Skeletal muscle cell (primary cell): Measurements from ENCODE around the gene MERTK.
A peak's percentile ranks its signal among the peaks of the same experiment; 100 is the strongest.
"Not testable (repeated sequence)": the region's sequence is repeated elsewhere in the genome, so short reads cannot be mapped to it uniquely, and the experiment has no call there.

Source experiments
- DNase-seq: peaks from one replicate; pipeline ENCODE4 v3.0.0-alpha.2; 2010; ENCODE audit warnings: low read depth
- H3K4me3 ChIP-seq: 2 replicates; pipeline ENCODE4 v1.5.1; 2011; ENCODE audit warnings: low read depth, mild to moderate bottlenecking, control low read depth, low read length, moderate library complexity

The MERTK gene

GRCh38 chr2:112054847-112055729 is 156.7 kb downstream of the MERTK start, which contains the start of gene TMEM87B:
TSS of gene TMEM87B (plus strand) at chr2:112055269. CDS start at chr2:112055592, 323 bp downstream.
- peak within 1 kb of the TSS; percentile 88 for H3K4me3 ChIP-seq
- DNase-seq: peak; percentile 92

- DNase-seq: peak; percentile 88
- H3K4me3 ChIP-seq: peak overlapping the region; percentile 88
Observed at GRCh38 chr2:112055730-112056625, 157.6 kb downstream of the MERTK start.

- peak overlapping the region; percentile 88 for H3K4me3 ChIP-seq
- DNase-seq: no peak
Observed at GRCh38 chr2:112056626-112056987, 158.2 kb downstream of the MERTK start.

GRCh38 chr2:112059671-112060070 is 161.3 kb downstream of the MERTK start:
- H3K4me3 ChIP-seq: no peak overlapping the region
- no peak for DNase-seq

- no peak for DNase-seq
- no peak overlapping the region for H3K4me3 ChIP-seq
Observed at GRCh38 chr2:112061299-112061698, 162.9 kb downstream of the MERTK start.

- no peak for DNase-seq
- H3K4me3 ChIP-seq: no peak overlapping the region
Observed at GRCh38 chr2:112061840-112062239, 163.4 kb downstream of the MERTK start.

GRCh38 chr2:112062894-112063293 is 164.5 kb downstream of the MERTK start:
- no peak for DNase-seq
- no peak overlapping the region for H3K4me3 ChIP-seq

- no peak for DNase-seq
- no peak overlapping the region for H3K4me3 ChIP-seq
Observed at GRCh38 chr2:112065486-112065885, 167.1 kb downstream of the MERTK start.

- H3K4me3 ChIP-seq: no peak overlapping the region
- DNase-seq: no peak
Observed at GRCh38 chr2:112065966-112066365, 167.6 kb downstream of the MERTK start.

- not testable (repeated sequence) for DNase-seq, H3K4me3 ChIP-seq
Observed at GRCh38 chr2:112069794-112070193, 171.4 kb downstream of the MERTK start.

GRCh38 chr2:112073875-112074274 is 175.5 kb downstream of the MERTK start:
- no peak overlapping the region for H3K4me3 ChIP-seq
- DNase-seq: no peak

GRCh38 chr2:112074506-112074905 is 176.1 kb downstream of the MERTK start:
- no peak for DNase-seq
- H3K4me3 ChIP-seq: no peak overlapping the region

- H3K4me3 ChIP-seq: no peak overlapping the region
- no peak for DNase-seq
Observed at GRCh38 chr2:112075490-112076260, 177.3 kb downstream of the MERTK start.

- H3K4me3 ChIP-seq: no peak overlapping the region
- no peak for DNase-seq
Observed at GRCh38 chr2:112077814-112078213, 179.4 kb downstream of the MERTK start.
